ELR (cell line): ENCODE measurements around the gene DNHD1.

Experiments
- DNase-seq: peaks from one replicate; pipeline ENCODE4 v3.0.0-alpha.2; 2015; ENCODE audit warnings: low read depth

The DNHD1 gene

GRCh38 chr11:6563667-6564066 lies 66.6 kb downstream of the DNHD1 start:
- no peak for DNase-seq

- no peak for DNase-seq
Measured at GRCh38 chr11:6565325-6565724, 68.2 kb downstream of the DNHD1 start.

- no peak for DNase-seq
Measured at GRCh38 chr11:6565988-6566703, 69.1 kb downstream of the DNHD1 start.

GRCh38 chr11:6566704-6567370 lies 69.8 kb downstream of the DNHD1 start:
- no peak for DNase-seq

- no peak for DNase-seq
Measured at GRCh38 chr11:6567371-6567745, 70.3 kb downstream of the DNHD1 start.

- peak; percentile 22 for DNase-seq
Measured at GRCh38 chr11:6568191-6568918, 71.3 kb downstream of the DNHD1 start.

GRCh38 chr11:6569706-6570105 lies 72.6 kb downstream of the DNHD1 start:
- no peak for DNase-seq

- DNase-seq: no peak
Measured at GRCh38 chr11:6570691-6571427, 73.8 kb downstream of the DNHD1 start.

GRCh38 chr11:6571434-6572008 lies 74.4 kb downstream of the DNHD1 start:
- no peak for DNase-seq

- peak; percentile 39 for DNase-seq
Measured at GRCh38 chr11:6572215-6572614, 75.1 kb downstream of the DNHD1 start.

GRCh38 chr11:6574816-6575715 lies 78.0 kb downstream of the DNHD1 start:
- DNase-seq: no peak

- DNase-seq: peak; percentile 6
Measured at GRCh38 chr11:6576471-6577373, 79.6 kb downstream of the DNHD1 start.

- DNase-seq: no peak
Measured at GRCh38 chr11:6578134-6578533, 81.1 kb downstream of the DNHD1 start.

GRCh38 chr11:6579681-6580080 lies 82.6 kb downstream of the DNHD1 start:
- DNase-seq: no peak

- DNase-seq: no peak
Measured at GRCh38 chr11:6583584-6583983, 86.5 kb downstream of the DNHD1 start.

GRCh38 chr11:6584528-6584927 lies 87.4 kb downstream of the DNHD1 start:
- no peak for DNase-seq

- no peak for DNase-seq
Measured at GRCh38 chr11:6586434-6587359, 89.6 kb downstream of the DNHD1 start.

- no peak for DNase-seq
Measured at GRCh38 chr11:6587360-6587953, 90.4 kb downstream of the DNHD1 start.
